Measurements from ENCODE around the gene TEX48. TPM values are rescaled to one million over a fixed set of nuclear protein-coding genes. Genes with fewer than 3 reads are reported as not detected.

TEX48 gene
- total RNA-seq, 1 donor from 2014 or later = not detected

- Histone ChIP-seq H3K27me3 (no peaks in the 10 kb centered on the region), H3K36me3 (no peaks in the 10 kb centered on the region), H3K9me3 (no peaks in the 10 kb centered on the region), H3K27ac (no peak overlapping the region), H3K4me3 (no peak overlapping the region), H3K4me1 (no peaks in the 10 kb centered on the region)
- TF ChIP-seq CTCF (IDR thresholded peaks at IDR 0.05) = no peak
- intact Hi-C loops (cut with DNase I) = no loop called here
- DNase-seq (ENCODE audit: low spot score in 2 of 2) = no peak
Observed at GRCh38 chr9:114697951-114698351, 16.0 kb upstream of the TEX48 start.

DNA sequence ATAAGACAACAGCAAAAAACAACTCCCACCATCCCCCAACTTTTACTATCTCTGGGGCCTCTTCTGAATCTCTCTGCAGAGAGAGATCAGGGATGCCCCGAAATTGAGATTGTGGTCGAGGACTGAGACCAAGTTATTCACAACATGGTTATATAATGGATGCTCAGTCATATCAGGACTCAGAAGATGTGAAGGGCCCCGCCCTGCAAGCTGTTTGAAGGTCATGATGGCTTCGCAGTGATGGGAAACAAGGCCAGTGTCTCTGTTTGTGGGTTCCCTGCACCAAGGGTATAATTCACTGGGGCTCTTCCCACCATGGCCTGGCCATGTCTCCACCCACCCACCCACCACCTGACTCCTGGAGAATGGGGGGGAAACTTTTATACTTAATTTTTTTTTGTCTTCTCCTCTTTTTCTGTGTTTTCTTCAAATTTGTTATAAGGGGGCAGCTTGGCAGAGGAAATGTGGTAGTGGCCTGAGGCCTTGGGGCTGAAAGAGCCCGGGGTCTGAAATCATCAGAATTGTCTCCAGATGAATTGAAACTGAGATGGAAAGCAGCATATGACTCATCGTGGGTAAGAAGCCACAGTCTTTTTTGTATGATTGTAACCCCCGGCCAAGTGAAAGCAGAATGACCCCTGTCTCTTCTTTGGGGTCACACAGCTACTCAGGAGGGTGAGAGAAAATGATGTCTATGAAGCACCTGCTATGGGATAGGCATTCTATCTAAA is 15.0 kb upstream of the TEX48 start:
- Histone ChIP-seq H3K4me3 (no peak overlapping the region), H3K27me3 (no peaks in the 10 kb centered on the region)
- intact Hi-C loops (cut with DNase I) = no loop called here

GRCh38 chr9:114695948-114696347 is 14.0 kb upstream of the TEX48 start:
- no peak for DNase-seq (ENCODE audit: low spot score in 2 of 2)
- no peak for TF ChIP-seq CTCF (IDR thresholded peaks at IDR 0.05)
- H3K27me3 ChIP-seq = no peaks in the 10 kb centered on the region
- intact Hi-C loops (cut with DNase I) = no loop called here
- no peaks in the 10 kb centered on the region for H3K36me3 ChIP-seq
- H3K4me3 ChIP-seq = no peak overlapping the region
- H3K4me1 ChIP-seq = no peaks in the 10 kb centered on the region
- no peak overlapping the region for H3K27ac ChIP-seq
- no peaks in the 10 kb centered on the region for H3K9me3 ChIP-seq

More for the DNA sequence above, 15.0 kb upstream of the TEX48 start:
- no peak for TF ChIP-seq CTCF (IDR thresholded peaks at IDR 0.05)
- Histone ChIP-seq H3K27ac (no peak overlapping the region), H3K4me1 (no peaks in the 10 kb centered on the region), H3K9me3 (no peaks in the 10 kb centered on the region), H3K36me3 (no peaks in the 10 kb centered on the region)
- DNase-seq (ENCODE audit: low spot score in 2 of 2) = no peak

DNA sequence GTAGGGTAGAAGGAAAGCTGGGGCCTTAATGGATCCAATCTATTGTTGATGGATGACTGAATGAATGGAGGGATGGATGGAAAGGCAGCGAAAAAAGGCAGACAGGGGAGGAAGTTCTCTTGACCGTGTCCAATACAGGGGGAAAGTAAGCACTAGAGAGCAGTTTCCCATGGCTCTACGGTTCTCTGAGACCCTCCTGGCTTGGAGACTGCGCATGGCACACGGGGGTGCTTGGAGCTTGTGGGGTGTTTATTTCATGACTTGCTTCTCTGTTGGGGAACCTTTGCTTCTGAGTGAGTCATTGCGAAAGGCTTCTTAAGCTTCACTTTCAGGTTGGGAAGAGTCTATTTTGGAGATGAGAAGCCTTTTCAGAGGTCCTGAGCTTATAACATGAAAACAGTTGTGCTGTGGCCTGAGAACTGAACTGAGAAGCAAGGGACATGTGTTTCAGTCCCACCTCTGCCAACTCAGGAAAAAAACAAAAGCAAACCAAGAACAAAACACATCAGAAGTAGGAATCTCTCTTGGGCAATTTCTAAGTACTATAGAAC is 12.8 kb upstream of the TEX48 start:
- Histone ChIP-seq H3K4me1 (no peaks in the 10 kb centered on the region), H3K27me3 (no peaks in the 10 kb centered on the region), H3K36me3 (no peaks in the 10 kb centered on the region), H3K9me3 (no peaks in the 10 kb centered on the region), H3K27ac (no peak overlapping the region), H3K4me3 (no peak overlapping the region)
- TF ChIP-seq CTCF (IDR thresholded peaks at IDR 0.05) = no peak
- intact Hi-C loops (cut with DNase I) = no loop called here
- DNase-seq (ENCODE audit: low spot score in 2 of 2) = no peak

GRCh38 chr9:114694146-114694545 is 12.2 kb upstream of the TEX48 start:
- Histone ChIP-seq H3K4me1 (no peaks in the 10 kb centered on the region), H3K9me3 (no peaks in the 10 kb centered on the region), H3K27ac (no peak overlapping the region), H3K27me3 (no peaks in the 10 kb centered on the region), H3K4me3 (no peak overlapping the region), H3K36me3 (no peaks in the 10 kb centered on the region)
- intact Hi-C loops (cut with DNase I) = no loop called here
- no peak for TF ChIP-seq CTCF (IDR thresholded peaks at IDR 0.05)
- no peak for DNase-seq (ENCODE audit: low spot score in 2 of 2)
